ENCODE results near the gene ASPG.

- TF ChIP-seq, protein P1, sequence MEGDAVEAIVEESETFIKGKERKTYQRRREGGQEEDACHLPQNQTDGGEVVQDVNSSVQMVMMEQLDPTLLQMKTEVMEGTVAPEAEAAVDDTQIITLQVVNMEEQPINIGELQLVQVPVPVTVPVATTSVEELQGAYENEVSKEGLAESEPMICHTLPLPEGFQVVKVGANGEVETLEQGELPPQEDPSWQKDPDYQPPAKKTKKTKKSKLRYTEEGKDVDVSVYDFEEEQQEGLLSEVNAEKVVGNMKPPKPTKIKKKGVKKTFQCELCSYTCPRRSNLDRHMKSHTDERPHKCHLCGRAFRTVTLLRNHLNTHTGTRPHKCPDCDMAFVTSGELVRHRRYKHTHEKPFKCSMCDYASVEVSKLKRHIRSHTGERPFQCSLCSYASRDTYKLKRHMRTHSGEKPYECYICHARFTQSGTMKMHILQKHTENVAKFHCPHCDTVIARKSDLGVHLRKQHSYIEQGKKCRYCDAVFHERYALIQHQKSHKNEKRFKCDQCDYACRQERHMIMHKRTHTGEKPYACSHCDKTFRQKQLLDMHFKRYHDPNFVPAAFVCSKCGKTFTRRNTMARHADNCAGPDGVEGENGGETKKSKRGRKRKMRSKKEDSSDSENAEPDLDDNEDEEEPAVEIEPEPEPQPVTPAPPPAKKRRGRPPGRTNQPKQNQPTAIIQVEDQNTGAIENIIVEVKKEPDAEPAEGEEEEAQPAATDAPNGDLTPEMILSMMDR (IDR thresholded peaks at IDR 0.05; ENCODE audit: insufficient read depth, low read length): no peak
- TF ChIP-seq POLR2AphosphoS5 (IDR thresholded peaks at IDR 0.05; ENCODE audit: low read depth) (no peak), REST (IDR thresholded peaks at IDR 0.05; ENCODE audit: insufficient replicate concordance, low read depth) (no peak), GABPA (IDR thresholded peaks at IDR 0.05; ENCODE audit: low read depth) (no peak)
Observed at GRCh38 chr14:104039214-104039613, 46.3 kb upstream of the ASPG start.
